Fibroblast of skin of left quadriceps (primary cell): Measurements from ENCODE around the gene TSPAN7.

Experiments used
- DNase-seq, 2 experiments: peaks; one replicate each; pipeline ENCODE4 v3.0.0-alpha.2; 2013; ENCODE audit warnings: low read depth in 2 of 2

Gene TSPAN7, protein sequence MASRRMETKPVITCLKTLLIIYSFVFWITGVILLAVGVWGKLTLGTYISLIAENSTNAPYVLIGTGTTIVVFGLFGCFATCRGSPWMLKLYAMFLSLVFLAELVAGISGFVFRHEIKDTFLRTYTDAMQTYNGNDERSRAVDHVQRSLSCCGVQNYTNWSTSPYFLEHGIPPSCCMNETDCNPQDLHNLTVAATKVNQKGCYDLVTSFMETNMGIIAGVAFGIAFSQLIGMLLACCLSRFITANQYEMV

DNA sequence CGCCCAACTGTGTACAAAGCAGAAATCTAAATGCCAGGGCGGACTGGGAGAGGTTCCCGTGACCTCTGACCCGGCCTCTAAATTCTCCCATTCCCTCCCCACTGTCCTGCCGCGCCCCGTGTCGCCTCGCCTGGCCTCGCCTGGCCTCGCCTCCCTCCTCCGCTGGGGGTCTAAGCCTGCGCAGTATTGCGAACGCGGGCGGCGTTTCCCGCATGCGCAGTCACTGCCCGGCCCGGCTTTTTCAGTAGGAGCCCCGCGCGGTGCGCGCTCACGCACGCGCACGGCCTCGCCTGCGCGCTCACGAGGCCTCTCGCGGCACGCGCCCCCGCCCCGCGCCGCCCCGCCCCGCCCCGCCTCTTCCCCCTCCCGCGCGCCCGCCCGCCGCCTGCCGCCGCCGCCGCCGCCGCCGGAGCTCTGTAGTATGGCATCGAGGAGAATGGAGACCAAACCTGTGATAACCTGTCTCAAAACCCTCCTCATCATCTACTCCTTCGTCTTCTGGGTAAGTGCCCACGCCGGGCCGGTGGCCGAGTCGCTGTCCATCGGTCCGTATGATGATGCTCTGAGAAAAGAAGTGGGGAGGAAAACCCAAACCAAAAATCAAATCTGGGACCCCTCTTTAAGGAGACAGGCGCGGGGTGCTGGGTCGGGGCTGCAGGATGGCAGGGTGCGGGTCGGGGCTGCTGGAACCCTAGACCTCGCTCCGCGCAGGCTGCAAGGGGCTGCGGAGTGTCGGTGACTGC, at the start of gene TSPAN7:
Gene TSPAN7 (plus strand): TSS at position 417 of the 743 bp plus-strand sequence. CDS start 5 bp downstream, at position 422.
- DNase-seq: peak; percentile 20

DNA sequence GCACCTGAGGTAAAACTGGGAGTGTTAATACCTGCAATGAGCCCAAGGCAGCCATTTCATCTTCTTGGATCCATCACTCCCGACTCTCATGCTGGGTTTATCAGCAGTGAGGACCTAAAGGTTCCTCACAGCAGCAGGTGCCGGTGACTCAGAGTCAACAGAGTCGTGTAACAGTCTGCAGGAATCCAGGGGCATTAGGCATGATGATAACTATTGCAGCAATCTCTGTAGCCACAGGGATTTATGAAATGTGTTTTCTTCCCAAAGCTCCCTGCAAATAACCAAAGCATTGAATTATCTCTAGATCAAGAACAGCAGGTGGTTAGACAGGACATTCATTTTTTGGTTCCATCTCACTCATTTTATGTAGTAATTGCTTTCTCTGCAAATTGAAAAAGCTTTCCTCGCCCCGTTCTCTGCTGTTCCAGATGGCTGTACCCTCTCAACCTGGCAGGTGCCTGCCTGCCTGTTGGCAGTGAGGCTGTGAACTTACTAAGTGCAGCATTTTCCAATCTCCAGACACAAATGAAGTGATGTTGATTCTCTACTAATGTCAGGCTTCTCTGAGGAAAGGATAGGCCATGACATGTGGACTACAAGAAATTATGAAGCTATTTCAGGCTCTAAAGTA, 48.1 kb upstream of the TSPAN7 start:
- no peak for DNase-seq

GRCh38 chrX:38514016-38514854, 47.1 kb upstream of the TSPAN7 start:
- no peak for DNase-seq

- no peak for DNase-seq
Observed at GRCh38 chrX:38515291-38515690, 46.1 kb upstream of the TSPAN7 start.

DNA sequence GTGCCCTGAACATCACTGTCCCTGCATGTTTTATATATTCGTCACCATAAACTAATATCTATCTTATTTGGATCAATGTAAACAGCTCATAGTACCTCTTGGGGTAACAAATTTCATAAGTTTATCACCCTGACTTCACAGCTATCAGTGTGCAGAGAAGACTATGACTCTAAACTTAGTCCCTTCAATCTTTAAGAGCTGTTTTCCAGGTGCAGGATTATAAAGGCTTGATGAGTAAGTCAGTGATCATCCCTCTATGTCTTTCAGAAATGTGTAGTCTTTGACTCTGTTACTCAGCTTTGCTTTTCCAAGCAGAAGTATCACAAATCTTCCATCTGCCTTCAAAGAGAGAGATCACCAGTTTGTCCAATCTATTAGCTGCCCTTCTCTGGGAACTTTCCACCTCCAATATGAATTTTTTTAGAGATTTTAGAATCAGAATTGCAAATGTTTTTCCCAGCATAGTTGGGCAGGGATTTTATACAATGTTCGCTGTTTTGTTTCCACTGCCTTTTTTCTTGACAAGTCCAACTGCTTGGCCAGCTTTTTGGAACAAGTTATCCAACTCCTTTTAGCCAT, 45.1 kb upstream of the TSPAN7 start:
- no peak for DNase-seq

DNA sequence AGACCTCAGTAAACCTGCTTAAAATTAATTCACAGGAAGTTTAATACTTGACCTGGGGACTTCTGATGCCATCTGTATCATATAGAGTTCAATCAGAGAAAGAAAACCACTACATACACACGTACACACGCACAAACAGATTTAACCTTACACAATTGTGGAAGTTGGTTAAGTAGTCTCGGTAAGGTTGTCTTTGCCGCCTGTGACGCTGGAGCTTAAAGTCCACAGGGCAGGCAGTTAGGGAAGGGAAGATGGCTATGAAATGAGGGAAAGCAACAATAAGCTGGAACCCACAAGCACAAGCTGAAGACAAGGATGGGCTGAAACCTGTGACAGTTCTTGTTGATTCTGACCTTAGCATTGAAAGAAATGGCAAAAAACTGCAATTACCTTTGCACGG, 41.7 kb upstream of the TSPAN7 start:
- DNase-seq: no peak

DNA sequence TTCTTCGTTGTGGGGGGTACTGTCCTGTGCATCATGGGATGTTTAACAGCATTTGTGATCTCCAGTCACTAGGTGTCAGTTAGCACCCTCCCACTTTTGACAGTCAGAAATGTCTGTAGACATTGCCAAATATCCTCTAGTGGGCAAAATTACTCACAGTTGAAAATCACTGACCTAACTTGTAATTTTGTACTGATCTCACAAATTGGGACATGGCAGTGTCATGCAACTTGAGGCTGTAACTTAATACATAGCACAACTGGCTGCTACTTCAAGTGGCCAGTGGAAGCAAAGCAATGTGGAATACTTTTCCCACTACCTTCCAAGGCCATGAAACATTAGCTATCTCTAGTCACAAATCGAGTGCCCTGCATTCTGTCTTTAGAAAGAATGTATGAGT, 23.2 kb upstream of the TSPAN7 start:
- no peak for DNase-seq

- DNase-seq: no peak
Observed at GRCh38 chrX:38539748-38540147, 21.6 kb upstream of the TSPAN7 start.

- DNase-seq: no peak
Observed at GRCh38 chrX:38548508-38548907, 12.8 kb upstream of the TSPAN7 start.

DNA sequence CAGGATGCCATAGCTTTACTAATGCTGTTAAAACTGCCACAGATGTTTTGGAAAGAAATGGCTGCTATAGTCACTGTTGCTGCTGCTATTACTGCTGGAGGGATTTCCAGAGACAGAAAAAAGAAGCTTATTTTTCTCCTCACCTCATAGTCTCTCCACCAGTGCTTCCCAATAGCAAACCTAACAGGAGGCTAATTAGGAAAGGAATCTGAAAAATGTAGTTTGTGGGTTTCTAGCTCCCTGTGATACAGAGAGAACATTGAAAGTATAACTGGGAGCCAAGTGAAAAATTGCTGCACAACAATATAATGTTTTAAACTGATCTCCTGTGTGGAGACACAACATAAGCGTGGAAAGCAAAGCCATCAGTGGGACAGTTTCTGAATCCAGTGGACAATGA, 8.6 kb upstream of the TSPAN7 start:
- DNase-seq: no peak

- DNase-seq: no peak
Observed at GRCh38 chrX:38558686-38559085, 2.7 kb upstream of the TSPAN7 start.

DNA sequence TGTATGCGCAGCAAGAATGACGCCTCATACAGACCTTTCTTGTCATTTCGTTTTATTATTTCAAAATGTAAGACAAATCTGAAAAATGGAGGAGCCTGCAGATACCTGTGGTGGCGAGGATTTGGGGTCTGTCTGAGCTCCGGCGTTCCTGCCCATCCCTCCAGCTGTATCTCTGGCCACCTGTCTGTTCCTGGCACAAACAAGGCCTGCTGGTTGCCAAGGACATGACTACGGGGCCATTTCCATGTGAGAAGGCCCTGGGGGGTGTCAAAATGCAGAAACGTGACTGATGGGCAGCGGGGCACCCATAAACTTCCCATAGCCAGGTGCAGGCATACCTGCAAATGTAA, 591 bp upstream of the TSPAN7 start:
- no peak for DNase-seq

GRCh38 chrX:38561951-38562719, 793 bp downstream of the TSPAN7 start:
- no peak for DNase-seq

DNA sequence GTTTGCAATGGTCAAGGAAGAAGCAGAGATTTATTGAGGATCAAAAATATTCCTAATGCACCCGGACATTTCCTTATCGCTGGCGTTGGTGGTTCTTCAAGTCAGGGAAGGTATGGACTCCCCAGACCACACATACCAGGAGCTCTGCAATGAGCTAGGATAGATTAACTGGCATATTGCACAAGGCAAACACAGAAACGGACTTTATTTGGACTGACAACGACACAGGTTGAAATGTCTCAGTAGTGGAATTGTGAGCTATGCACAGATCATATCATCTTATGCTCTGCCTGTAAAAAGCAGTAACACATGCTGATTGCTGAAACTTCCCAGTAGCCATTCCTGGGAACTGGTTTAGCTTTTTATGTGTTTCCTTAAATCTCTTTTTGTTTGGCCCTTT, 1.7 kb downstream of the TSPAN7 start:
- DNase-seq: no peak

DNA sequence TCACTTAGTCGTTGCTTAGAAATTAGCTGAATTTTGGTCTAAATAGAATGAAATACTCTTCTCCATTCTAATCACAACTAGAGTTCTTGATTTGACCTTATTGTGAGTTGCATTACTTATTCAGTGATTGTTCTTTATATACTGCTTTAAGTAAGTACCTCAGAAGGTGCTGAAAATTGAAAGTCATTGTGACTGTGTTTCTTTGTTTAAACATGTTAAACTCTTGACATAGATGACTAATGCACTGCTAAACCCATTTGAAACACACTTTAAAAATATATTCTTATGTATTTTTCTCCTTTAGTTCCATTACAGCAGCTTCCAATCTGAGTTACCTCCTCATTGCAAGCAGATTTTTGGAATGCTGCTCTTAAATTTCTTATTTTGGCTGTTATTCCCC, 9.1 kb downstream of the TSPAN7 start:
- DNase-seq: no peak

GRCh38 chrX:38571058-38571457, 9.7 kb downstream of the TSPAN7 start:
- DNase-seq: no peak

DNA sequence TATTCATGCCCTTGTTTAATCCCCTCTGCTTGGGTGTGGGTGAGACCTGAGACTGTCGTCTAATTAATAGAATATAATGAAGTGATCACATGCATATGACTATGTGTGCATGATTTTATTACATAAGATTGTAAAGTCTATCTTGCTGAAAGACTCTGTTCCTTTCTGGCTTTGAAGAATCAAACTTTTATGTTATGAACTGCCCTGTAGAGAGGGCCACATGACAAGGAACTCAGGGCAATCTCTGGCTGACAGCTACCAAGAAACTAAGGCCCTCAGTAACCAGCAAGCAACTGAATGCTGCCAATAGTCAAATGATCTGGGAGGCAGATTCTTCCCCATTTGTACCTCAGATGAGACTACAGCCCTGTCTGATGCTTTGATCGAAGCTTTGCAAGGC, 13.5 kb downstream of the TSPAN7 start:
- no peak for DNase-seq

DNA sequence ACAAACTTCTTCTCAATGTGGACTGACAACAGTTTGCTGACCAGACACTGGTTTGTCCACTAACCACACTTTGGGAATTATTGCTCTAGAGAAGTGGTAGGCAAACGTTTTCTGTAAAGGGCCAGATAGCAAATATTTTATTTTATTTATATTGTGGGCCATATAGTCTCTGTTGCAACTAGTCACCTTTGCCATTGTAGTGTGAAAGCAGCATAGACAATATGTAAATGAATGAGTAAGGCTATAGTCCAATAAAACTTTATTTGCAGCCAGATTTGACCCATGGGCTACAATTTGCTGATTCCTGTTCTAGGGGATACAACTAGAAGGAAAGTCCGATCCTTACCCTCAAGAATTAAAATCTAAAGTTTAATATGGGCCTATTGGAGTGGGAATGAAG, 14.5 kb downstream of the TSPAN7 start:
- DNase-seq: no peak

DNA sequence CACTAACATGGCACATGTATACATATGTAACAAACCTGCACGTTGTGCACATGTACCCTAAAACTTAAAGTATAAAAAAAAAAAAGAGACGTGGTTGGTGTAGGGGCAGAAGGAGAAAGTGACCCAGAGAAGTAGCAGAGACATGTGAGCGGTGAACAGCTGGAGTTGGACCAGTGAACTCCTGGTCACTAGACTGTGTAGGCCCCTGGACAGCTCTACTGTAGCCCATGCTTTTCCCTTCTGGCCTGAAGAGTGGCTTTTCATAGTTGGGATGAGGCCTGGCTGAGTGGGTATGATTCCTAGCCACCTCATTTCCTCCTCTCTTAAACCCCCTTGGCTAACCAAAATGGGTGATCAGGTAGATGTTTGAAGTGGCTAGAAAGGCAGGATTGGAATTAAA, 16.4 kb downstream of the TSPAN7 start:
- DNase-seq: no peak

DNA sequence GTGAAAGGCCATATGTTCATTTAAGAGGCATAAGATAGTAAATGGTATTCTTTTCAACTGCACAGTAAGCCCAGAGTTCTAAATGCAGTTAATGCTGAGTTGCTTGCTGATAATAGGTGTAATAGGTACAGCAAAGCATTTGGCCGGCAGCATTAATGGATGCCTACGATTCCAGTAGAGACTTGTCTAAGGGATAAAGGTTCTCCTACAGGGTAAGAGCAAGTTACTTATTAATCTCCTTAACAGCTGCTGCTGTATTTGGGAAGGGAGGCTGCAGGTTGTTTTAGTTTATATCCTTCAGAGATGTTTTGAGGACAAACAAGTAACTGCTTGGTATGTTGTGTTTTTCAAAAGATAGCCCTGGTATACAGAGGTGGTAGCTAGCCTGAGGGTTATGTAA, 16.8 kb downstream of the TSPAN7 start:
- DNase-seq: no peak

DNA sequence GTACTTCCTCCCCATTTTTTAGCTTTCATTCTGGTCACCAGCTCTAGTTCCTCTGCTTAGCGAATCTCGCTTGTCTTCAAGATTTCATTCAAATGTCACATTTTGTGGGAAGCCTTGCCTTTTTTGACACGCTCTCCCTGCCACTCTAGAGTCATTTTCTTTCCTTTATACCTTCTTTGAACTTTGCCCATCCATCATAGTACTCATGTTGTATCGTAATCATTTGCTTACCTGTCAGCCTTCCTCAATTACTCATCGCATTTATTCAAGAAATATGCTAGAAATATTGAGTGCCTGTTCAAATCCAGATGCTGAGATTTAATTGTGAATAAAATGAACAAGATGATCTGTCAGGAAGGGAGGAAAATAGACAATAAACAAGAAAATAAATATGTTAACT, 21.8 kb downstream of the TSPAN7 start:
- DNase-seq: no peak
